H9 (cell line): ENCODE measurements around the gene SETDB2. TPM values are rescaled to one million over a fixed set of nuclear protein-coding genes. Genes with fewer than 3 reads are reported as not detected.

Experiments
- DNase-seq: peaks from one replicate; pipeline ENCODE4 v3.0.0-alpha.2; 2017
- H2AFZ ChIP-seq: one replicate; pipeline ENCODE4 v1.6.1; 2013; ENCODE audit warnings: mild to moderate bottlenecking, low read length, control low read depth, moderate library complexity
- H2AK5ac ChIP-seq: 2 replicates; pipeline ENCODE4 v1.6.1; 2013; ENCODE audit warnings: low read length, control low read depth, mixed read lengths; ENCODE audit not compliant: insufficient read length
- H2BK120ac ChIP-seq: one replicate; pipeline ENCODE4 v1.6.1; 2013; ENCODE audit warnings: low read depth, mild to moderate bottlenecking, low read length, control low read depth, inconsistent platforms; ENCODE audit not compliant: poor library complexity, severe bottlenecking
- H2BK12ac ChIP-seq: 2 replicates; pipeline ENCODE4 v1.6.1; 2013; ENCODE audit warnings: low read length, control low read depth, mixed read lengths, low read depth; ENCODE audit not compliant: insufficient read length
- H2BK15ac ChIP-seq: 2 replicates; pipeline ENCODE4 v1.6.1; 2013; ENCODE audit warnings: low read depth, low read length, control low read depth
- H2BK20ac ChIP-seq: one replicate; pipeline ENCODE4 v1.6.1; 2013; ENCODE audit warnings: low read depth, mild to moderate bottlenecking, low read length, control low read depth, inconsistent platforms; ENCODE audit not compliant: poor library complexity, severe bottlenecking
- H2BK5ac ChIP-seq: 2 replicates; pipeline ENCODE4 v1.6.1; 2013; ENCODE audit warnings: low read length, control low read depth, mixed read lengths; ENCODE audit not compliant: insufficient read length
- H3K14ac ChIP-seq: 2 replicates; pipeline ENCODE4 v1.6.1; 2013; ENCODE audit warnings: low read length, control low read depth; ENCODE audit not compliant: insufficient read depth
- H3K18ac ChIP-seq: 2 replicates; pipeline ENCODE4 v1.6.1; 2013; ENCODE audit warnings: low read depth, mild to moderate bottlenecking, mixed read lengths, low read length, control low read depth; ENCODE audit not compliant: insufficient read length
- H3K23ac ChIP-seq: 2 replicates; pipeline ENCODE4 v1.6.1; 2013; ENCODE audit warnings: low read length, control low read depth, mixed read lengths, low read depth; ENCODE audit not compliant: insufficient read length
- H3K23me2 ChIP-seq: 2 replicates; pipeline ENCODE4 v1.6.1; 2013; ENCODE audit warnings: low read depth, mild to moderate bottlenecking, mixed read lengths, low read length, control low read depth; ENCODE audit not compliant: insufficient read length, poor library complexity, severe bottlenecking
- H3K27ac ChIP-seq: 2 replicates; pipeline ENCODE4 v1.5.1; 2013; ENCODE audit warnings: low read length, control low read depth, mixed read lengths, low read depth; ENCODE audit not compliant: insufficient read length
- H3K27me3 ChIP-seq: 2 replicates; pipeline ENCODE4 v1.6.1; 2013; ENCODE audit warnings: low read length, control low read depth, inconsistent platforms; ENCODE audit not compliant: insufficient read depth
- H3K4ac ChIP-seq: 2 replicates; pipeline ENCODE4 v1.6.1; 2013; ENCODE audit warnings: low read depth, mild to moderate bottlenecking, control low read depth, inconsistent platforms, low read length, moderate library complexity
- H3K4me1 ChIP-seq: 2 replicates; pipeline ENCODE4 v1.6.1; 2013; ENCODE audit warnings: low read length, control low read depth, inconsistent platforms; ENCODE audit not compliant: insufficient read depth
- H3K4me2 ChIP-seq: 2 replicates; pipeline ENCODE4 v1.6.1; 2013; ENCODE audit warnings: low read length, control low read depth, mixed read lengths; ENCODE audit not compliant: insufficient read length, insufficient read depth
- H3K56ac ChIP-seq: 2 replicates; pipeline ENCODE4 v1.6.1; 2013; ENCODE audit warnings: low read depth, mild to moderate bottlenecking, mixed read lengths, low read length, control low read depth; ENCODE audit not compliant: insufficient read length
- H3K79me1 ChIP-seq: 2 replicates; pipeline ENCODE4 v1.6.1; 2013; ENCODE audit warnings: low read depth, mild to moderate bottlenecking, moderate library complexity, low read length, control low read depth, inconsistent platforms; ENCODE audit not compliant: insufficient read depth, poor library complexity, severe bottlenecking
- H3K79me2 ChIP-seq: 2 replicates; pipeline ENCODE4 v1.6.1; 2013; ENCODE audit warnings: low read length, control low read depth, inconsistent platforms; ENCODE audit not compliant: insufficient read depth
- H3K9ac ChIP-seq: 2 replicates; pipeline ENCODE4 v1.6.1; 2013; ENCODE audit warnings: low read length, control low read depth, mixed read lengths; ENCODE audit not compliant: insufficient read length; ENCODE audit errors: extremely low read depth
- H3K9me3 ChIP-seq: one replicate; pipeline ENCODE4 v1.6.1; 2013; ENCODE audit warnings: low read depth, low read length, inconsistent platforms; ENCODE audit not compliant: control insufficient read depth
- H3T11ph ChIP-seq: one replicate; pipeline ENCODE4 v1.6.1; 2013; ENCODE audit warnings: mild to moderate bottlenecking, low read length, control low read depth, inconsistent platforms
- H4K20me1 ChIP-seq: one replicate; pipeline ENCODE4 v1.6.1; 2013; ENCODE audit not compliant: control insufficient read depth, insufficient read length, insufficient read depth
- H4K5ac ChIP-seq: 2 replicates; pipeline ENCODE4 v1.6.1; 2013; ENCODE audit warnings: low read depth, mild to moderate bottlenecking, mixed read lengths, low read length, control low read depth; ENCODE audit not compliant: insufficient read length
- H4K8ac ChIP-seq: replicated peaks from 2 replicates; pipeline ENCODE4 v1.6.1; 2013; ENCODE audit warnings: low read length, control low read depth, mixed read lengths, low read depth; ENCODE audit not compliant: insufficient read length
- H4K91ac ChIP-seq: 2 replicates; pipeline ENCODE4 v1.6.1; 2013; ENCODE audit warnings: low read depth, mild to moderate bottlenecking, moderate library complexity, mixed read lengths, low read length, control low read depth; ENCODE audit not compliant: insufficient read length
- H3K27ac Mint-ChIP-seq, 3 experiments: 2 replicates in 2 of 3; 3 replicates in 1 of 3; pipeline ENCODE4 v1.8.0; 2020 to 2021; ENCODE audit warnings: mixed read lengths in 3 of 3, mild to moderate bottlenecking in 1 of 3, moderate library complexity in 1 of 3
- H3K27me3 Mint-ChIP-seq: 2 replicates; pipeline ENCODE4 v1.8.0; 2021; ENCODE audit warnings: low read depth, mild to moderate bottlenecking, moderate library complexity, mixed read lengths
- H3K36me3 Mint-ChIP-seq, 3 experiments: 2 replicates in 2 of 3; 3 replicates in 1 of 3; pipeline ENCODE4 v1.8.0; 2020 to 2021; ENCODE audit warnings: low read depth in 3 of 3, mixed read lengths in 3 of 3; ENCODE audit not compliant: insufficient read depth in 1 of 3
- H3K4me1 Mint-ChIP-seq, 2 experiments: 2 replicates each; pipeline ENCODE4 v1.8.0; 2020; ENCODE audit warnings: mixed read lengths in 2 of 2
- H3K4me3 Mint-ChIP-seq, 2 experiments: 2 replicates in 1 of 2; 3 replicates in 1 of 2; pipeline ENCODE4 v1.8.0; 2020 to 2021; ENCODE audit warnings: mild to moderate bottlenecking in 2 of 2, mixed read lengths in 2 of 2, moderate library complexity in 1 of 2
- H3K9me3 Mint-ChIP-seq, 2 experiments: 2 replicates in 1 of 2; 3 replicates in 1 of 2; pipeline ENCODE4 v1.8.0; 2020; ENCODE audit warnings: mild to moderate bottlenecking in 2 of 2, mixed read lengths in 2 of 2, moderate library complexity in 1 of 2
- CTCF ChIP-seq: fragments of 200-600 bp; sonication (generic); conservative IDR thresholded peaks from 3 replicates; pipeline ENCODE4 v1.8.0; 2021; ENCODE audit warnings: antibody characterized with exemption, mild to moderate bottlenecking
- WGBS: extraction: QIAGEN DNeasy Blood & Tissue Kit; methylation state at CpG from one replicate; pipeline ENCODE4 v1.1.7; 2013; ENCODE audit warnings: missing lambda C conversion rate, low lambda C conversion rate, mixed read lengths; ENCODE audit not compliant: insufficient read length; ENCODE audit errors: extremely low coverage; 5-methylcytosine and 5-hydroxymethylcytosine counted together
- total RNA-seq: library from RNA; stranded (reverse); gene quantifications from 2 replicates; pipeline ENCODE4 v1.2.1, GENCODE V29; 2021

Gene SETDB2
- total RNA-seq, 1 experiment from 2014 or later: 5.7 TPM

DNA sequence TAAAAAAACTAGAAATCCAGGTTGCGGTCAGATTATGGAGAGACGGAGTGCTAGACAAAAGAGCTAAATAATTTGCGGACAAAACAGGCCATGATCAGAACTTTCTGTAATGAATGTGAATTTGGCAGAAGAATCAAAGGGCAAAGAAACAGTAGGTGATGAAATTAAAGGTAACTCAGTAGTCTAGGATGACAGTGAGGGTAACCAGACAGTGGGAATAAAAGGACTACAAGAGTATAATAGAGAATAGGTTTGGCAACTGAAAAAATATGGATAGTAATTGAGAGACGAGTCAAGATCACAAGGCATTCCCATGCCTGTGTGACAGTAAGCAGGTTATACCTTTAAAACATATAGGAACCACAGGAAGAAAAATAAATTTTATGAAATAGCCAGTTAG is 36.1 kb upstream of the SETDB2 start:
- no peak overlapping the region for H3K27ac Mint-ChIP-seq
- Histone ChIP-seq H4K5ac (no peak overlapping the region), H4K20me1 (no peaks in the 10 kb centered on the region), H2AFZ (no peak overlapping the region), H3K9ac (no peak overlapping the region), H3K79me2 (no peaks in the 10 kb centered on the region), H4K91ac (no peak overlapping the region), H2BK20ac (no peak overlapping the region), H2BK15ac (no peak overlapping the region), H2BK120ac (no peak overlapping the region), H3K27me3 (peaks cover 13% of the 10 kb centered on the region; the same call in 1 of the 2 replicates), H3T11ph (no peak overlapping the region), H3K23me2 (no peaks in the 10 kb centered on the region), H3K4me2 (no peak overlapping the region), H3K4me1 (peaks cover 4% of the 10 kb centered on the region; the same call in 1 of the 2 replicates), H3K4ac (no peak overlapping the region), H2BK12ac (no peak overlapping the region), H3K23ac (no peak overlapping the region), H4K8ac (no peak overlapping the region), H3K27ac (no peak overlapping the region), H3K79me1 (no peaks in the 10 kb centered on the region), H3K14ac (no peak overlapping the region), H3K9me3 (no peaks in the 10 kb centered on the region), H2AK5ac (no peak overlapping the region), H3K18ac (no peak overlapping the region), H2BK5ac (no peak overlapping the region), H3K56ac (no peak overlapping the region)
- peaks cover 6 to 11% of the 10 kb centered on the region in 2 experiments for H3K4me1 Mint-ChIP-seq
- peaks cover 0 to 2% of the 10 kb centered on the region in 2 experiments; a peak in 1 of 5 replicates for H3K9me3 Mint-ChIP-seq
- peaks cover 31% of the 10 kb centered on the region for H3K27me3 Mint-ChIP-seq
- no peak for TF ChIP-seq CTCF
- no peaks in the 10 kb centered on the region for H3K36me3 Mint-ChIP-seq
- DNase-seq: no peak
- WGBS: no CpG with 5 or more reads among the region's 4 CpGs
- no peak overlapping the region for H3K4me3 Mint-ChIP-seq
